HG03175 (cell line): ENCODE measurements around the gene FBXO10.

Experiments
- ATAC-seq: cut with Tn5 transposase; IDR thresholded peaks from one replicate; pipeline ENCODE4 v1.9.1; 2021; ENCODE audit warnings: mild to moderate bottlenecking, moderate library complexity; ENCODE audit not compliant: unreplicated experiment

The FBXO10 gene

GRCh38 chr9:37596504-37596903 lies 20.3 kb upstream of the FBXO10 start:
- ATAC-seq, result no peak

GRCh38 chr9:37593883-37594448 lies 17.8 kb upstream of the FBXO10 start:
- ATAC-seq, result no peak

- peak; percentile 88 for ATAC-seq
Observed at GRCh38 chr9:37592108-37592951, 16.1 kb upstream of the FBXO10 start, which contains the start of gene TOMM5. Gene TOMM5, minus strand, starts transcription at chr9:37592597. Its CDS starts 65 bp downstream, at chr9:37592532.

- ATAC-seq, result no peak
Observed at GRCh38 chr9:37587521-37587920, 11.3 kb upstream of the FBXO10 start.

GRCh38 chr9:37583522-37584121 lies 7.4 kb upstream of the FBXO10 start:
- ATAC-seq, result no peak

- ATAC-seq, result no peak
Observed at GRCh38 chr9:37582548-37583157, 6.5 kb upstream of the FBXO10 start.

- peak; percentile 58 for ATAC-seq
Observed at GRCh38 chr9:37575511-37575914, 667 bp downstream of the FBXO10 start.

- no peak for ATAC-seq
Observed at GRCh38 chr9:37575001-37575400, 1.2 kb downstream of the FBXO10 start.

GRCh38 chr9:37574241-37574721 lies 1.9 kb downstream of the FBXO10 start:
- ATAC-seq, result no peak

GRCh38 chr9:37571282-37571681 lies 4.9 kb downstream of the FBXO10 start:
- ATAC-seq, result no peak

GRCh38 chr9:37566716-37567115 lies 9.5 kb downstream of the FBXO10 start:
- ATAC-seq, result no peak

GRCh38 chr9:37565661-37566618 lies 10.2 kb downstream of the FBXO10 start:
- ATAC-seq, result peak; percentile 64

- no peak for ATAC-seq
Observed at GRCh38 chr9:37564916-37565315, 11.3 kb downstream of the FBXO10 start.

GRCh38 chr9:37563806-37564513 lies 12.2 kb downstream of the FBXO10 start:
- ATAC-seq, result no peak

- no peak for ATAC-seq
Observed at GRCh38 chr9:37562826-37563225, 13.4 kb downstream of the FBXO10 start.

GRCh38 chr9:37561682-37562081 lies 14.5 kb downstream of the FBXO10 start:
- no peak for ATAC-seq

- ATAC-seq, result no peak
Observed at GRCh38 chr9:37559855-37560592, 16.2 kb downstream of the FBXO10 start.

- no peak for ATAC-seq
Observed at GRCh38 chr9:37559125-37559524, 17.1 kb downstream of the FBXO10 start.

GRCh38 chr9:37555786-37556185 lies 20.4 kb downstream of the FBXO10 start:
- no peak for ATAC-seq
